ENCODE results near the gene GK. TPM values are rescaled to one million over a fixed set of nuclear protein-coding genes. Genes with fewer than 3 reads are reported as not detected.

Gene GK
- total RNA-seq, 1 donor from 2014 or later = 16.3 TPM

DNA sequence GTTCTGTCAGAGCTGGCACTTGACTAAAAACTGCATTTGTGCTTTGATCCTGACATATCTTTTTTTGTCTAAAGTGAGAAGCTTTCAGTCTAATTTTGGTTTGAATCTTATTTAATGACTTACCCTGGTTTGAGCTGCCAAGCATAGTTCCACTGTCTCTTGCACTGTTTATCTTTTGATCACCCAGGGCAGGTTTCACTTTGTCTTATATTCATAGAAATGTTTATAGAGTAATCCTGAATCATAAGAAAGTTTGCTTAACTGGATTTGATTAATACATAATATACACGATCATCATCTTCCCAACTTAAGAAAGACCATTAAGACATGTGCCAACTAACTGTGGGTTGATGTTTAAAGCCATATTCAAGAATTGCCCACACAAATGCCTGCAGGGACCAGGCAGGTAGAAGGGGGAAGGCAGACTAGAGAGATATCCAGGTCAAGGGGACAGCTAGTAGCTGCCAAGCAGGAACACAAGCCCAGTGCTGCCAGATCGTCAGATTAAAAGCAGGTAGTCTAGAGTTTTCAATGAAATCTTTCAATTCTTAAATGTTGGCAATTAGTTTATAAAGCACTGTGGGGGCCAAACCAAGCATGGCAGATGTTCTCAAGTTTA is 1.9 kb downstream of the GK start:
- TF ChIP-seq, protein P1, sequence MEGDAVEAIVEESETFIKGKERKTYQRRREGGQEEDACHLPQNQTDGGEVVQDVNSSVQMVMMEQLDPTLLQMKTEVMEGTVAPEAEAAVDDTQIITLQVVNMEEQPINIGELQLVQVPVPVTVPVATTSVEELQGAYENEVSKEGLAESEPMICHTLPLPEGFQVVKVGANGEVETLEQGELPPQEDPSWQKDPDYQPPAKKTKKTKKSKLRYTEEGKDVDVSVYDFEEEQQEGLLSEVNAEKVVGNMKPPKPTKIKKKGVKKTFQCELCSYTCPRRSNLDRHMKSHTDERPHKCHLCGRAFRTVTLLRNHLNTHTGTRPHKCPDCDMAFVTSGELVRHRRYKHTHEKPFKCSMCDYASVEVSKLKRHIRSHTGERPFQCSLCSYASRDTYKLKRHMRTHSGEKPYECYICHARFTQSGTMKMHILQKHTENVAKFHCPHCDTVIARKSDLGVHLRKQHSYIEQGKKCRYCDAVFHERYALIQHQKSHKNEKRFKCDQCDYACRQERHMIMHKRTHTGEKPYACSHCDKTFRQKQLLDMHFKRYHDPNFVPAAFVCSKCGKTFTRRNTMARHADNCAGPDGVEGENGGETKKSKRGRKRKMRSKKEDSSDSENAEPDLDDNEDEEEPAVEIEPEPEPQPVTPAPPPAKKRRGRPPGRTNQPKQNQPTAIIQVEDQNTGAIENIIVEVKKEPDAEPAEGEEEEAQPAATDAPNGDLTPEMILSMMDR (IDR thresholded peaks at IDR 0.05; ENCODE audit: unreplicated experiment) = no peak
- H3K4me1 Mint-ChIP-seq (ENCODE audit: low read depth) = peaks cover 12% of the 10 kb centered on the region
- DNase-seq (ENCODE audit: low spot score, unreplicated experiment) = no peak
- no peak overlapping the region for H3K4me3 Mint-ChIP-seq (ENCODE audit: low read depth)
- H3K36me3 Mint-ChIP-seq (ENCODE audit: insufficient read depth) = no peaks in the 10 kb centered on the region
- H3K9me3 Mint-ChIP-seq (ENCODE audit: low read depth) = no peaks in the 10 kb centered on the region
- H3K27ac Mint-ChIP-seq = no peak overlapping the region
- H3K27me3 Mint-ChIP-seq = no peaks in the 10 kb centered on the region

DNA sequence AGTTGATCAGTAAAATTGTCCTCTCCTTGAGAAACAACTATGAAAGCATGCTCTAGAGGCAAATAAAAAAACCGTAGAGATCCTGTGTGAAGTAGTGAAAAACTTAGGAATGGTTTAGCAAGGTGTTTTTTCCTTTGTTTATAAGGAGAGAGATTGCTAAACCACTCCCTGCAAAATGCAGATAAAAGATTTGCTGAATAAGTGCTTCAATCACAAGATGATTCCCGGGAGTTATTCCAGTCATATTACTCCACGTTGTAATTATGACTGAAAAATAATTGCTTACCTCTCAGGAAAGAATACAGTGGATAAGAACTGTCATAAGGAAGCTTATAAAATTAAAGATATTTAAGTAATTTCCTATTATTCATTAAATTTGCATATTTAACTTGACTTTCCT is 2.8 kb downstream of the GK start:
- H3K4me3 Mint-ChIP-seq (ENCODE audit: low read depth) = no peak overlapping the region
- TF ChIP-seq, protein P1 (IDR thresholded peaks at IDR 0.05; ENCODE audit: unreplicated experiment) = no peak
- no peaks in the 10 kb centered on the region for H3K27me3 Mint-ChIP-seq
- peaks cover 12% of the 10 kb centered on the region for H3K4me1 Mint-ChIP-seq (ENCODE audit: low read depth)
- H3K27ac Mint-ChIP-seq = no peak overlapping the region
- no peak for DNase-seq (ENCODE audit: low spot score, unreplicated experiment)
- no peaks in the 10 kb centered on the region for H3K36me3 Mint-ChIP-seq (ENCODE audit: insufficient read depth)
- no peaks in the 10 kb centered on the region for H3K9me3 Mint-ChIP-seq (ENCODE audit: low read depth)

DNA sequence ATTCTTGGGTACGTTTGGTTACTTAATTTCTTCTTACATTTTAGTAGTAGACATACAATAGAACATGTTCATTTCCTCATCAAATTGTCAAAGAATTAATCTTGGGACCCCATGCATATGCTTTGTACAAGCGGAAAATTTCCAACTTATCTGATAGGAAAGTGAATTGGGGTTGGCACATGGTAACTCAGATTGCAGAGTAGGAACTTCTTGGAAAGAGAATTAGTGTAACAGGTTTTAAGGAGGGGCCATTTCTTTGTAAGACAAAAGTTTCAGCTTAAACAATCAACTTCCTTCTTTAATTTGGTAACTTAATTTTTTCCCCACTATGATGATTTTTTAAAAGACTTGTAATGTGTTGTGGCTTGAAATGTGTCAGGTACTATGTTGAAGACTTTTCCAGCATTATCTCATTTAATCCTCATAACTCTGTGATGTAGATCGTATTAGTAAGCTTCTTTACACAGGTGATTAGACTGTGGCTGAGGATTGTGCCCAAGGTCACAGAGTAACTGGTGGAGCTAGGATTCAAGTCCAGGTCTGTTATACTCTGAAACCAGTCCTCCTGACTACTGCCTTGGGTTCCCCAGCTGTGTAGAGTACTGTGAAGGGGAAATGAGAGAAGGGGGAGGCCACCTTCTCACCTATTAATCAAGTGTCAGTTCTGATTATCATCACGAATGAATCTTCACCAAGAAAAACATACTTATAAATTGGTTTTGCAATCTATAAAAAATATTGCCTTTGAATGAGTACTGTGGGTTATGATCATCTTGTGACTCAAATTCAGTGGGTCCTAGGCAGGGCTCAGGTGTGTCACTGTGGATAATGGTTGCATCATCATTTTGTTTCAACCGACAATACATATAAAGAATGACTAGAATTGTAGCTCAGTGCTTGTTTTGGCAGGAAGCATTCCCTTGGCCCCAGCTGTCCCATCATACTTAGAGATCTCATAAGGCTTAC is 4.3 kb downstream of the GK start:
- TF ChIP-seq, protein P1 (IDR thresholded peaks at IDR 0.05; ENCODE audit: unreplicated experiment) = no peak
- H3K4me3 Mint-ChIP-seq (ENCODE audit: low read depth) = no peak overlapping the region
- H3K36me3 Mint-ChIP-seq (ENCODE audit: insufficient read depth) = no peaks in the 10 kb centered on the region
- no peaks in the 10 kb centered on the region for H3K27me3 Mint-ChIP-seq
- peaks cover 6% of the 10 kb centered on the region for H3K4me1 Mint-ChIP-seq (ENCODE audit: low read depth)
- H3K27ac Mint-ChIP-seq = no peak overlapping the region
- H3K9me3 Mint-ChIP-seq (ENCODE audit: low read depth) = no peaks in the 10 kb centered on the region
- DNase-seq (ENCODE audit: low spot score, unreplicated experiment) = no peak

DNA sequence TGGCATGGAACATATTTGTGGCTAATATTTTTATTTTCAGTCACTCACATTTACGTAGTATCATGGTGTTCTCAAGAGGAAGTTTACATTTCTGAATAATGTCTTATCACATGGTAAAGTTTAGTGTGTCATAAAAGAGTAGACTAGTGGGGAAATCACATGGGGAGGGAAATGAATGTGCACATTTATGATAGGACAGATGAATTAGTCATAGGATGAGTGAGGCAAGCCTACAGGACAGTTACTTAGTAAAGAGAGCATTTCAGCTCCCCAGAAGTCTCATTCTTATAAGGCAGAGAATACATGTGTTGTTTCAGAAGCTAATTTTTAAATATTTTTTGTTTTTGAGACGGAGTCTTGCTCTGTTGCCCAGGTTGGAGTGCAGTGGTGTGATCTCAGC is 6.2 kb downstream of the GK start:
- Mint-ChIP-seq H3K4me3 (ENCODE audit: low read depth) (no peak overlapping the region), H3K4me1 (ENCODE audit: low read depth) (peaks cover 4% of the 10 kb centered on the region), H3K27ac (no peak overlapping the region), H3K9me3 (ENCODE audit: low read depth) (no peaks in the 10 kb centered on the region), H3K36me3 (ENCODE audit: insufficient read depth) (no peaks in the 10 kb centered on the region), H3K27me3 (no peaks in the 10 kb centered on the region)
- DNase-seq (ENCODE audit: low spot score, unreplicated experiment) = no peak
- TF ChIP-seq, protein P1 (IDR thresholded peaks at IDR 0.05; ENCODE audit: unreplicated experiment) = no peak

DNA sequence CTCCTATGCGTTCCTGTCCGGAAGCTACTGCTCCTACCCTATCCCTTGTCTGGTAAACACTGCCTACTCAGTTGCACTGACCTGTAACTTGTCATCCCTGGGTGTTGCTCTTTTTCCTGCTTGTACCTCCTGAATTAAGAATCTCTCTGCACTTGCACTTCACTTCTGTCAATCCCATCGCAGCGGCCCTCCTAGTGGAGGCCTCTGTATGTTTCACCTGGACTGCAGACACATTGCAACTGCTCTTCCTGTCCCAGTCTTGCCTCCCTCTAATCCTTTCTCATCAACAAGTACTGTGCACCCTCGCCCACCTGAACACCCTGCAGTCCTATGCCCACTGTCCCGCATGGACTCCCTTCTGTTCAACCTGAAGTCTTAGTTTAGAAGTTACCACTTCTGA is 8.0 kb downstream of the GK start:
- TF ChIP-seq, protein P1 (IDR thresholded peaks at IDR 0.05; ENCODE audit: unreplicated experiment) = no peak
- DNase-seq (ENCODE audit: low spot score, unreplicated experiment) = no peak
- Mint-ChIP-seq H3K36me3 (ENCODE audit: insufficient read depth) (peaks cover 1% of the 10 kb centered on the region), H3K4me3 (ENCODE audit: low read depth) (no peak overlapping the region), H3K9me3 (ENCODE audit: low read depth) (no peaks in the 10 kb centered on the region), H3K27ac (no peak overlapping the region), H3K4me1 (ENCODE audit: low read depth) (peaks cover 3% of the 10 kb centered on the region), H3K27me3 (no peaks in the 10 kb centered on the region)
